GM23338 (cell line): ENCODE data around the gene ABRAXAS1. TPM values are rescaled to one million over a fixed set of nuclear protein-coding genes. Genes with fewer than 3 reads are reported as not detected.

Experiments
- ATAC-seq: fragments of 200-7000 bp; cut with Tn5 transposase; 3 replicates; pipeline ENCODE4 v1.9.1; 2020
- DNase-seq: peaks from one replicate; pipeline ENCODE4 v3.0.0-alpha.2; 2015; ENCODE audit warnings: low spot score
- H2AFZ ChIP-seq: fragments of 200-600 bp; sonication (generic); 2 replicates; pipeline ENCODE4 v1.8.0; 2016; ENCODE audit warnings: antibody characterized with exemption, mild to moderate bottlenecking, moderate library complexity
- H3F3A ChIP-seq: fragments of 200-600 bp; sonication (generic); replicated peaks from 2 replicates; pipeline ENCODE4 v1.8.0; 2017; ENCODE audit warnings: antibody characterized with exemption, mixed run types, low read depth
- H3K27ac ChIP-seq: fragments of 200-600 bp; sonication (generic); 2 replicates; pipeline ENCODE4 v1.6.1; 2016; ENCODE audit warnings: low read depth
- H3K27me3 ChIP-seq: fragments of 200-600 bp; sonication (generic); 2 replicates; pipeline ENCODE4 v1.8.0; 2016; ENCODE audit warnings: mild to moderate bottlenecking, mixed run types, moderate library complexity; ENCODE audit not compliant: insufficient read depth
- H3K36me3 ChIP-seq: fragments of 200-600 bp; sonication (generic); 2 replicates; pipeline ENCODE4 v1.8.0; 2016; ENCODE audit warnings: mild to moderate bottlenecking; ENCODE audit not compliant: insufficient read depth
- H3K4me1 ChIP-seq: fragments of 200-600 bp; sonication (generic); 2 replicates; pipeline ENCODE4 v1.8.0; 2016; ENCODE audit warnings: mild to moderate bottlenecking, moderate library complexity; ENCODE audit not compliant: insufficient read depth
- H3K4me2 ChIP-seq: fragments of 200-600 bp; sonication (generic); 2 replicates; pipeline ENCODE4 v1.7.1; 2017; ENCODE audit warnings: mixed run types
- H3K4me3 ChIP-seq: fragments of 200-600 bp; sonication (generic); 2 replicates; pipeline ENCODE4 v1.6.1; 2016; ENCODE audit warnings: mixed run types
- H3K79me2 ChIP-seq: fragments of 200-600 bp; sonication (generic); replicated peaks from 2 replicates; pipeline ENCODE4 v1.8.0; 2017; ENCODE audit warnings: mild to moderate bottlenecking; ENCODE audit not compliant: insufficient read depth
- H3K9me2 ChIP-seq: fragments of 200-600 bp; sonication (generic); 2 replicates; pipeline ENCODE4 v1.8.0; 2017; ENCODE audit not compliant: insufficient read depth
- H4K20me1 ChIP-seq: fragments of 200-600 bp; sonication (generic); replicated peaks from 2 replicates; pipeline ENCODE4 v1.8.0; 2017; ENCODE audit warnings: mild to moderate bottlenecking; ENCODE audit not compliant: insufficient read depth
- H3K27ac Mint-ChIP-seq: 2 replicates; pipeline ENCODE4 v1.8.0; 2020; ENCODE audit warnings: inconsistent platforms, mild to moderate bottlenecking, moderate library complexity, mixed read lengths
- H3K27me3 Mint-ChIP-seq: 3 replicates; pipeline ENCODE4 v1.8.0; 2022; ENCODE audit warnings: low read depth, mild to moderate bottlenecking, moderate library complexity, mixed read lengths, inconsistent platforms; ENCODE audit not compliant: insufficient read depth, poor library complexity
- H3K36me3 Mint-ChIP-seq: 3 replicates; pipeline ENCODE4 v1.8.0; 2021; ENCODE audit warnings: low read depth, mild to moderate bottlenecking, inconsistent platforms, moderate library complexity, mixed read lengths
- H3K4me1 Mint-ChIP-seq: 3 replicates; pipeline ENCODE4 v1.8.0; 2020; ENCODE audit warnings: mild to moderate bottlenecking, inconsistent platforms, mixed read lengths
- H3K4me3 Mint-ChIP-seq: 3 replicates; pipeline ENCODE4 v1.8.0; 2021; ENCODE audit warnings: moderate library complexity, mild to moderate bottlenecking, inconsistent platforms, mixed read lengths
- H3K9me3 Mint-ChIP-seq: 3 replicates; pipeline ENCODE4 v1.8.0; 2020; ENCODE audit warnings: moderate library complexity, mild to moderate bottlenecking, inconsistent platforms, mixed read lengths
- CREB1 ChIP-seq: fragments of 250-450 bp; sonication (Bioruptor Pico); IDR thresholded peaks from 2 replicates; pipeline ENCODE4 v1.5.0; 2020; ENCODE audit warnings: low read depth, mild to moderate bottlenecking, moderate library complexity
- CTCF ChIP-seq, 2 experiments: fragments of 200-600 bp in 1 of 2; sonication (generic) in 1 of 2; conservative IDR thresholded peaks; 2 replicates each; pipeline versions ENCODE4 v1.5.1 to v1.6.1; 2016 to 2017; ENCODE audit warnings: antibody characterized with exemption in 2 of 2, low read depth in 2 of 2, mild to moderate bottlenecking in 2 of 2, moderate library complexity in 1 of 2
- ETS1 ChIP-seq: IDR thresholded peaks from 2 replicates; pipeline ENCODE4 v1.6.1; 2016; ENCODE audit warnings: antibody characterized with exemption
- EZH2phosphoT487 ChIP-seq: fragments of 200-600 bp; sonication (generic); IDR thresholded peaks from one replicate; pipeline ENCODE4 v1.8.1; 2018; ENCODE audit warnings: antibody characterized with exemption; ENCODE audit not compliant: unreplicated experiment
- JUNB ChIP-seq: IDR thresholded peaks from one replicate; pipeline ENCODE4 v1.6.1; 2016; ENCODE audit warnings: antibody characterized with exemption; ENCODE audit not compliant: unreplicated experiment
- NANOG ChIP-seq: IDR thresholded peaks from 2 replicates; pipeline ENCODE4 v1.6.1; 2016; ENCODE audit warnings: antibody characterized with exemption, borderline replicate concordance
- POLR2AphosphoS5 ChIP-seq: IDR thresholded peaks from 2 replicates; pipeline ENCODE4 v1.6.1; 2016; ENCODE audit warnings: antibody characterized with exemption, low read depth
- REST ChIP-seq: IDR thresholded peaks from one replicate; pipeline ENCODE4 v1.6.1; 2018; ENCODE audit warnings: antibody characterized with exemption; ENCODE audit not compliant: unreplicated experiment
- STAT1 ChIP-seq: IDR thresholded peaks from one replicate; pipeline ENCODE4 v1.6.1; 2016; ENCODE audit warnings: antibody characterized with exemption; ENCODE audit not compliant: unreplicated experiment
- ZNF114 ChIP-seq: fragments of 250-450 bp; sonication (Bioruptor Pico); IDR thresholded peaks from 2 replicates; pipeline ENCODE4 v1.5.0; 2020; ENCODE audit warnings: mild to moderate bottlenecking, moderate library complexity
- ZNF331 ChIP-seq: fragments of 250-450 bp; sonication (Bioruptor Pico); IDR thresholded peaks from 2 replicates; pipeline ENCODE4 v1.5.0; 2020; ENCODE audit warnings: low read depth, mild to moderate bottlenecking, moderate library complexity
- ZNF462 ChIP-seq: fragments of 250-450 bp; sonication (Bioruptor Pico); IDR thresholded peaks from 2 replicates; pipeline ENCODE4 v1.5.0; 2020; ENCODE audit warnings: mild to moderate bottlenecking, moderate library complexity
- polyA plus RNA-seq: library from polyadenylated mRNA; unstranded; fragments of >200 nt; fragmentation: Nextera tagmentation; extraction: Ambion mirVana; gene quantifications from 2 replicates; pipeline ENCODE4 v1.2.1, GENCODE V29; 2016
- total RNA-seq: library from RNA; depleted of rRNA; stranded (reverse); fragments of >200 nt; shearing (Covaris generic); gene quantifications from 2 replicates; pipeline ENCODE4 v1.2.3, GENCODE V29; 2014

The ABRAXAS1 gene
- total and polyA plus RNA-seq, 2 experiments from 2014 or later, result 8.0 to 25.2 TPM

- TF ChIP-seq REST, result no peak
- no peak for TF ChIP-seq ZNF331 (CRISPR knock-in tag)
- TF ChIP-seq ZNF114 (CRISPR knock-in tag), result no peak
- TF ChIP-seq EZH2phosphoT487, result no peak
- TF ChIP-seq POLR2AphosphoS5, result no peak
- TF ChIP-seq CREB1 (CRISPR knock-in tag), result no peak
- TF ChIP-seq ETS1, result no peak
- TF ChIP-seq JUNB, result no peak
- no peak for TF ChIP-seq CTCF (conservative IDR thresholded peaks at IDR 0.05; ENCODE audit: low read depth in 2 of 2)
- no peak for TF ChIP-seq NANOG
Observed at GRCh38 chr4:83473966-83474365, 10.9 kb downstream of the ABRAXAS1 start (continued).

GRCh38 chr4:83473423-83473822, 11.5 kb downstream of the ABRAXAS1 start:
- Histone ChIP-seq H3K4me2 (no peak overlapping the region), H3K36me3 (peaks cover 6% of the 10 kb centered on the region), H3F3A (no peaks in the 10 kb centered on the region), H4K20me1 (no peaks in the 10 kb centered on the region), H3K79me2 (no peaks in the 10 kb centered on the region), H3K27ac (no peak overlapping the region), H3K27me3 (no peaks in the 10 kb centered on the region), H3K4me3 (no peak overlapping the region), H3K9me2 (no peaks in the 10 kb centered on the region), H3K4me1 (no peaks in the 10 kb centered on the region), H2AFZ (no peak overlapping the region)
- peaks cover 12% of the 10 kb centered on the region; the same call in 1 of the 3 replicates for H3K36me3 Mint-ChIP-seq
- no peaks in the 10 kb centered on the region for H3K27me3 Mint-ChIP-seq
- H3K9me3 Mint-ChIP-seq, result no peaks in the 10 kb centered on the region
- no peaks in the 10 kb centered on the region for H3K4me1 Mint-ChIP-seq
- H3K27ac Mint-ChIP-seq, result no peak overlapping the region
- DNase-seq, result no peak
- H3K4me3 Mint-ChIP-seq, result no peak overlapping the region
- no peak for ATAC-seq
- TF ChIP-seq ZNF462 (CRISPR knock-in tag), result no peak
- no peak for TF ChIP-seq ZNF114 (CRISPR knock-in tag)
- TF ChIP-seq STAT1, result no peak
- no peak for TF ChIP-seq NANOG
- TF ChIP-seq POLR2AphosphoS5, result no peak
